Activated CD4-positive, alpha-beta T cell treated with anti-CD3 and anti-CD28 coated beads, Interleukin-2, amount 10 ng/mL, durations not matched to agents 24 days and 14 days (primary cell): ENCODE data around the gene OR7G1. TPM values are rescaled to one million over a fixed set of nuclear protein-coding genes. Genes with fewer than 3 reads are reported as not detected.
A peak's percentile ranks its signal among the peaks of the same experiment; 100 is the strongest.

Experiments used
- DNase-seq: peaks from one replicate; pipeline ENCODE4 v3.0.0; 2022
- H3K27ac Mint-ChIP-seq: one replicate; pipeline ENCODE4 v1.8.0; 2022; ENCODE audit warnings: mild to moderate bottlenecking, mixed read lengths
- H3K27me3 Mint-ChIP-seq: one replicate; pipeline ENCODE4 v1.8.0; 2022; ENCODE audit warnings: mixed read lengths
- H3K36me3 Mint-ChIP-seq: one replicate; pipeline ENCODE4 v1.8.0; 2022; ENCODE audit warnings: low read depth, mild to moderate bottlenecking, mixed read lengths
- H3K4me1 Mint-ChIP-seq: one replicate; pipeline ENCODE4 v1.8.0; 2021; ENCODE audit warnings: mixed read lengths
- H3K4me3 Mint-ChIP-seq: one replicate; pipeline ENCODE4 v1.8.0; 2022; ENCODE audit warnings: mild to moderate bottlenecking, moderate library complexity, mixed read lengths
- H3K9me3 Mint-ChIP-seq: one replicate; pipeline ENCODE4 v1.8.0; 2021; ENCODE audit warnings: mixed read lengths
- intact Hi-C: fragments of 100-400 bp; cut with micrococcal nuclease; formaldehyde crosslinking; loops from one replicate; pipeline ENCODE4 v1.15.1; 2023
- total RNA-seq: library from RNA; stranded (reverse); gene quantifications from 2 replicates; pipeline ENCODE4 v1.2.3, GENCODE V29; 2022

Gene OR7G1
- total RNA-seq, 1 donor from 2014 or later, result not detected

GRCh38 chr19:9065457-9066014 lies 50.0 kb downstream of the OR7G1 start:
- Mint-ChIP-seq H3K9me3 (no peaks in the 10 kb centered on the region), H3K27ac (peak overlapping the region; percentile 51), H3K4me3 (no peak overlapping the region), H3K4me1 (no peaks in the 10 kb centered on the region), H3K36me3 (no peaks in the 10 kb centered on the region), H3K27me3 (no peaks in the 10 kb centered on the region)
- intact Hi-C loops, result no loop called here
- no peak for DNase-seq

Other genes with a start within 250 kb of the OR7G1 start
- gene MUC16, start 105.4 kb downstream of the OR7G1 start, total RNA-seq, result not detected in 2 replicates
- gene OR1M1, start 28.7 kb downstream of the OR7G1 start, total RNA-seq, result not detected in 2 replicates
- not detected in 2 replicates for gene OR7G2, start 8.3 kb downstream of the OR7G1 start, total RNA-seq
- not detected in 2 replicates for gene OR7G3, start 11.2 kb upstream of the OR7G1 start, total RNA-seq
- gene ZNF317, start 24.6 kb upstream of the OR7G1 start, total RNA-seq, result 47.1 and 50.2 TPM in 2 replicates
- gene OR7D2, start 63.2 kb upstream of the OR7G1 start, total RNA-seq, result 0.37 and 0.80 TPM in 2 replicates
- not detected in 2 replicates for gene OR7D4, start 103.8 kb upstream of the OR7G1 start, total RNA-seq
- gene OR7E24, start 135.2 kb upstream of the OR7G1 start, total RNA-seq, result not detected in 2 replicates
- 4.4 and 4.5 TPM in 2 replicates for gene ZNF699, start 194.1 kb upstream of the OR7G1 start, total RNA-seq
- gene ZNF559, start 208.4 kb upstream of the OR7G1 start, total RNA-seq, result 8.2 and 9.5 TPM in 2 replicates
- 0.09 TPM in 1 of 2 replicates, not detected in the other for gene ZNF177, start 247.2 kb upstream of the OR7G1 start, total RNA-seq